Smooth muscle cell (in vitro differentiated cells): ENCODE results near the gene ERC2. TPM values are rescaled to one million over a fixed set of nuclear protein-coding genes. Genes with fewer than 3 reads are reported as not detected.

Experiments
- DNase-seq: peaks from one replicate; lab custom pipeline; 2025; ENCODE audit not compliant: unreplicated experiment; lab: John Stamatoyannopoulos, UW
- H2AFZ ChIP-seq: fragments of 200-600 bp; sonication (generic); 2 replicates; pipeline ENCODE4 v1.6.0; 2016; ENCODE audit warnings: antibody characterized with exemption, low read depth, mild to moderate bottlenecking
- H3F3A ChIP-seq: fragments of 200-600 bp; sonication (generic); 2 replicates; pipeline ENCODE4 v1.6.0; 2017; ENCODE audit warnings: antibody characterized with exemption, low read depth
- H3K27ac ChIP-seq: fragments of 200-600 bp; sonication (generic); 2 replicates; pipeline ENCODE4 v1.5.1; 2016; ENCODE audit warnings: low read depth, mild to moderate bottlenecking
- H3K27me3 ChIP-seq: fragments of 200-600 bp; sonication (generic); 2 replicates; pipeline ENCODE4 v1.6.1; 2016; ENCODE audit warnings: low read depth, mild to moderate bottlenecking
- H3K36me3 ChIP-seq: fragments of 200-600 bp; sonication (generic); 2 replicates; pipeline ENCODE4 v1.5.1; 2016; ENCODE audit warnings: low read depth
- H3K4me1 ChIP-seq: fragments of 200-600 bp; sonication (generic); 2 replicates; pipeline ENCODE4 v1.5.1; 2016; ENCODE audit warnings: low read depth
- H3K4me2 ChIP-seq: fragments of 200-600 bp; sonication (generic); 2 replicates; pipeline ENCODE4 v1.6.0; 2016; ENCODE audit warnings: mild to moderate bottlenecking
- H3K4me3 ChIP-seq: fragments of 200-600 bp; sonication (generic); 2 replicates; pipeline ENCODE4 v1.5.1; 2016; ENCODE audit warnings: mild to moderate bottlenecking
- H3K79me2 ChIP-seq: fragments of 200-600 bp; sonication (generic); 2 replicates; pipeline ENCODE4 v1.6.0; 2016; ENCODE audit warnings: low read depth, mild to moderate bottlenecking
- H3K9ac ChIP-seq: fragments of 200-600 bp; sonication (generic); 2 replicates; pipeline ENCODE4 v1.6.0; 2016; ENCODE audit warnings: low read depth
- H3K9me3 ChIP-seq: fragments of 200-600 bp; sonication (generic); replicated peaks from 2 replicates; pipeline ENCODE4 v1.5.1; 2016; ENCODE audit warnings: low read depth
- H4K20me1 ChIP-seq: fragments of 200-600 bp; sonication (generic); 2 replicates; pipeline ENCODE4 v1.6.0; 2016; ENCODE audit warnings: low read depth
- CTCF ChIP-seq: fragments of 200-600 bp; sonication (generic); IDR thresholded peaks from 2 replicates; pipeline ENCODE4 v1.5.1; 2017; ENCODE audit warnings: borderline replicate concordance, mild to moderate bottlenecking, antibody characterized with exemption; ENCODE audit not compliant: insufficient read depth, poor library complexity, severe bottlenecking
- WGBS: methylation state at CpG from one replicate; pipeline ENCODE4 v1.1.7; 2016; ENCODE audit warnings: low lambda C conversion rate; 5-methylcytosine and 5-hydroxymethylcytosine counted together
- polyA plus RNA-seq: library from polyadenylated mRNA; unstranded; fragments of >200 nt; fragmentation: Nextera tagmentation; extraction: Ambion mirVana; gene quantifications from 2 replicates; pipeline ENCODE4 v1.2.1, GENCODE V29; 2016
- total RNA-seq: library from RNA; depleted of rRNA; stranded (reverse); fragments of >200 nt; gene quantifications from 2 replicates; pipeline ENCODE4 v1.2.3, GENCODE V29; 2014

The ERC2 gene
- total and polyA plus RNA-seq, 2 experiments from 2014 or later: 1.1 TPM; not detected in 1

- Histone ChIP-seq H3K4me2 (no peak overlapping the region), H3K9ac (no peak overlapping the region), H3K27me3 (no peaks in the 10 kb centered on the region), H2AFZ (no peak overlapping the region), H3K27ac (no peak overlapping the region), H3K79me2 (no peaks in the 10 kb centered on the region), H4K20me1 (no peaks in the 10 kb centered on the region), H3K9me3 (no peaks in the 10 kb centered on the region), H3K36me3 (no peaks in the 10 kb centered on the region), H3K4me3 (no peak overlapping the region), H3K4me1 (no peaks in the 10 kb centered on the region), H3F3A (no peaks in the 10 kb centered on the region)
- 91% methylated on average over 4 of the region's 4 CpGs for WGBS
- TF ChIP-seq CTCF: no peak
- DNase-seq: no peak
Measured at GRCh38 chr3:56144805-56145204, 323.5 kb downstream of the ERC2 start.

- H4K20me1 ChIP-seq: no peaks in the 10 kb centered on the region
- H3K4me1 ChIP-seq: no peaks in the 10 kb centered on the region
- H3K27ac ChIP-seq: no peak overlapping the region
- H3F3A ChIP-seq: no peaks in the 10 kb centered on the region
- DNase-seq: no peak
- no peaks in the 10 kb centered on the region for H3K79me2 ChIP-seq
- no peak overlapping the region for H3K4me2 ChIP-seq
- H3K9me3 ChIP-seq: no peaks in the 10 kb centered on the region
- TF ChIP-seq CTCF: no peak
- H3K36me3 ChIP-seq: no peaks in the 10 kb centered on the region
- H2AFZ ChIP-seq: no peak overlapping the region
- H3K4me3 ChIP-seq: no peak overlapping the region
- H3K9ac ChIP-seq: no peak overlapping the region
- WGBS: 96% methylated on average over 1 of the region's 1 CpG
- H3K27me3 ChIP-seq: no peaks in the 10 kb centered on the region
Measured at GRCh38 chr3:56137415-56137814, 330.9 kb downstream of the ERC2 start.

GRCh38 chr3:56136514-56136913, 331.8 kb downstream of the ERC2 start:
- WGBS: 30% methylated on average over 2 of the region's 2 CpGs
- no peak for TF ChIP-seq CTCF
- no peak for DNase-seq
- Histone ChIP-seq H3K27ac (no peak overlapping the region), H3K9ac (no peak overlapping the region), H3K36me3 (no peaks in the 10 kb centered on the region), H4K20me1 (no peaks in the 10 kb centered on the region), H3F3A (no peaks in the 10 kb centered on the region), H3K9me3 (no peaks in the 10 kb centered on the region), H3K4me2 (no peak overlapping the region), H2AFZ (no peak overlapping the region), H3K4me3 (no peak overlapping the region), H3K79me2 (no peaks in the 10 kb centered on the region), H3K4me1 (no peaks in the 10 kb centered on the region), H3K27me3 (no peaks in the 10 kb centered on the region)

- WGBS: 66% methylated on average over 4 of the region's 4 CpGs
- no peak for TF ChIP-seq CTCF
- H3F3A ChIP-seq: no peaks in the 10 kb centered on the region
- H3K4me1 ChIP-seq: peaks cover under 1% of the 10 kb centered on the region
- no peak overlapping the region for H3K27ac ChIP-seq
- no peaks in the 10 kb centered on the region for H3K27me3 ChIP-seq
- H3K9me3 ChIP-seq: no peaks in the 10 kb centered on the region
- H3K36me3 ChIP-seq: no peaks in the 10 kb centered on the region
- no peak overlapping the region for H3K4me2 ChIP-seq
- DNase-seq: no peak
- H3K79me2 ChIP-seq: no peaks in the 10 kb centered on the region
- H3K4me3 ChIP-seq: no peak overlapping the region
- no peak overlapping the region for H2AFZ ChIP-seq
- H4K20me1 ChIP-seq: no peaks in the 10 kb centered on the region
- H3K9ac ChIP-seq: no peak overlapping the region
Measured at GRCh38 chr3:56135941-56136340, 332.3 kb downstream of the ERC2 start.
